HG02610 (cell line): ENCODE measurements around the gene TRAPPC3.

Source experiments
- ATAC-seq: cut with Tn5 transposase; IDR thresholded peaks from one replicate; pipeline ENCODE4 v1.9.1; 2021; ENCODE audit warnings: mild to moderate bottlenecking, moderate library complexity; ENCODE audit not compliant: unreplicated experiment

The TRAPPC3 gene

DNA sequence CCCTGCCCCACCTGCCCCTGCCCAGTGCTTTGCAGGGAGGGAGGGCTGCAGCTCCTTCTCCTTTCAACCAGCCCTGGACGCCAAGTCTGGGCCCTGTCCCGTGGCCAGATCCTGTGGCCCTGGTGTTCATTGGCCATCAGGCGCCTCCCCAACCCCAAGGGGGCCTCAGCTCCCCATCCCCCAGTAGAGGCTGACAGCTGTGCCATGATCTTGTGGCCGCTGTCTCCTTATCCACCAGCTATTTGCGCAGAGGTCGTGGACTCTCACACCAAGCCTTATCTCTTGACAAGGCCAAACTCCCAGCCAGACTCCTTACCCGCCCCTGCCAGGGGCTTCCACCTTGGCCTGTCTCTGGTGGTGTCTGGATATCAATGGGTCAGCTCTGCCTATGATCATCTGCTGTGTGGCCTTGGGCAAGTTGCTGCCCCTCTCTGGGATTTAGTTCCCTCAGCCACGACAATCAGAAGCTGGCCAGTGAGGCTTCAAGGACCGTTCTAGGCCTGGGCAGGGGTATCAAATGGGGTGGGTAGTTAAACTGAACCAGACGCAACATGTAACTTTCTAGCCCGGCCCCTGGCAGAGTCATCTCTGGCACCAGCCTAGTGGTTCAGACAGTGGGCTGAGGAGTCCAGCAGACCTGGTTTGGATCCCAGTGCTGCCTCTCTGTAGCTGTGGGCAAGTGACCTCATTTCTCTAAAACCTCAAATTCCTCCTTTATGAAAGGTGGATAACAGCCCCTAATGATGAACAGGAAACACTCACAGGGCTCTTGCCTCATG, 21.0 kb downstream of the TRAPPC3 start:
- no peak for ATAC-seq

DNA sequence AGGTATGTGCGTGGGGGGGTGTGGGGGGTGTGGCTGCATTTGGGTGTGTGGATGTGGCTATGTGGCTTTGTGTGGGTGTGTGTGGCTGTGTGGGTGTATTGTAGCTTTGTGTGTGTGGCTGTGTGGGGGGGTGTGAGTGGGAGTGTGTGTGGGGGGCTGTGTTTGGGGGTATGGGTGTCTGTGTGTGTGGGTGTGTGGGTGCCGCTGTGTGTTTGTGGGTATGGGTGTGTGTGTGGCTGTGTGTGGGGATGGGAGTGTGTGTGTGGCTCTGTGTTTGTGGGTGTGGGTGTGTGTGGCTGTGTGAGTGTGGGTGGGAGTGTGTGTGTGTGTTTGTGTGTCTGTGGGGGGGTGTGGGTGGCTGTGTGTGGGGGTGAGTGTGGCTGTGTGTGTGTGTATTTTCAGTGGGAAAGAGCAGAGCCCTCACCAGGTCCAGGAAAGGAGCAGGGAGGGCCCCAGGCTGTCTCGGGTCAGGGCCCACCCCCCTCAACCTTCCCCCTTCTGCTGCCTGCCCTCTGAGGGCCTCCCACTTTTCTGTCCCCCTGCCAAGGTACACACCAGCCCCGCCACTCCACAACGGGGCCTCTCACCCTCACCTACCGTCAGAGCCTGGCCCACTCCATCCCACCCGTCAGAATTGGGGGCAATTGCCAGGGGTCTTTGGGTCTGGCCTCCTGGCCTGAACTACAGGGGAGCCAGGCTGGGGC, 22.3 kb downstream of the TRAPPC3 start:
- ATAC-seq: no peak

DNA sequence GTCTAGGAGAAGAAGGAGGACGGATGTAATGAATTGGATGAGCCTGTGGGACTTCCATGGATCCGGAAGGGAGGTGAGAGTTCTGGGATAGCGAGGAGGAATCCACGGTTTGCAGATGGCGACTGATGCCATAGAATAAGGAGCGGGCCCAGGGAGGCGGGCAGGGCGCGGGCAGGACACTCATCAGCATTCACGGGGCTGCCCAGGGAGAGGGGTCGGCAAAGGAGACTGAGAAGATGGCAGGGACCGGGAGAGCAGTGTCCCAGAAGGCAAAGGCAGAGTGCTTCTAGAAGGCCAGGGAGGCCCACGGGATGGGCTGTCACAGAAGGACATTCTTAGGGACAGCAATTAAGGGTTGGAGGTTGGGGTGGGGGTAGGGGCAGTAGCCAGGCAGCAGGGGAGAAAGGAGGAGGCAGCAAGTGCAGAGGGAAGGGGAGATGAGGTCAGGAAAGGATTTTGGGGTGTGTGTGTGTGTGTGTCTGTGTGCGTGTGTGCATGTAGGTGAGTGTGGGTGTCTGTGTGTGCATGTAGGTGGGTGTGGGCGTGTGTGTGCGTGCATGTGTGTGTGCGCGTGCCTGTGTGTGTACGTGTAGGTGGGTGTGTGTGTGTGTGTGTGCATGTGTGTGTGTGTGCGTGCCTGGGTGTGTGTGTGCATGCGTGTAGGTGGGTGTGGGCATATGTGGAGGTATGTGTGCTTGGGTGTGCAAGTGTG, 23.1 kb downstream of the TRAPPC3 start:
- no peak for ATAC-seq

DNA sequence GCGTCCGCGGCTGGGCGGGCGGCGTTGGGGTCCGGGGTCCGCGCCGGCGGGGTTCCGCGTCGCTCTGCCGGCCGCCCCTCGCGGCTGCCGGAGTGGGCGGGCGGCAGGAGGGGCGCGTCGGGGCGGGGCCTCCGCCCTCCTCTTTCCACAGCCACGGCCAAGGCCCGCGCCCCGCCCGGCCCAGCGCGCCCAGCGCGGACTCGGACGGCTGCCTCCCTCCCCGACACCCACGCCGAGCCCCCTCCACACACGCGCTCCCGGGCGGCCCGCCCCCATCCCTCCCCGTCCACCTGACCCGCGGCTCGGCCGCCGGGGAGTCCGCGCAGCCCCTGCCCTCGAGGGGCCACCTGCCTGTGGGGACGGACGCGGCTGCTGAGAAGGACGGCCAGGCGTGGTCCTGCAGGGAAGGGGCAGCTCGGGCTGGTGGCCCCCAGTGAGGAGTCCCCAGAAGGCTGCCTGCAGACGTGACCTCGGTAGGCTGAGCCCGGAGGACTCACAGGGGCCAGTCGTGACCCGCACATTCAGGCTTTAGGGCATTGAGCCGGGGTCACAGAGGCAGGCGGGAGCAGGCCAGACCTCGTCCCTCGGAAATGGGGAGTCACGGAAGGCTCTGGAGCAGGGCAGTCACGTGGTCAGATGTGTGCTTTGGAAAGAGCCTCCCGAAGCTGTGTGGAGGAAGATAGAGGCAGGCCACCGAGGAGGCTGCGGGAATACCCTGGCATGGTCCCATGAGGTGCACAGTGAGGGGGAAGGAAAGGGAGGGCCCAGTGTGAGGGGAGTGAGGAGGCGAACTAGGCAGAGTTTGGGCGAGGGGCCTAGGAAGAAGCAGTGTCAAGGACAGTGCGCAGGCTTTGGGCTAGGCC, 23.9 kb downstream of the TRAPPC3 start, which contains the start of gene COL8A2:
COL8A2 (minus strand) TSS at position 94 of the 863 bp plus-strand sequence. CDS start 24,980 bp downstream, outside the sequence.
- ATAC-seq: no peak

DNA sequence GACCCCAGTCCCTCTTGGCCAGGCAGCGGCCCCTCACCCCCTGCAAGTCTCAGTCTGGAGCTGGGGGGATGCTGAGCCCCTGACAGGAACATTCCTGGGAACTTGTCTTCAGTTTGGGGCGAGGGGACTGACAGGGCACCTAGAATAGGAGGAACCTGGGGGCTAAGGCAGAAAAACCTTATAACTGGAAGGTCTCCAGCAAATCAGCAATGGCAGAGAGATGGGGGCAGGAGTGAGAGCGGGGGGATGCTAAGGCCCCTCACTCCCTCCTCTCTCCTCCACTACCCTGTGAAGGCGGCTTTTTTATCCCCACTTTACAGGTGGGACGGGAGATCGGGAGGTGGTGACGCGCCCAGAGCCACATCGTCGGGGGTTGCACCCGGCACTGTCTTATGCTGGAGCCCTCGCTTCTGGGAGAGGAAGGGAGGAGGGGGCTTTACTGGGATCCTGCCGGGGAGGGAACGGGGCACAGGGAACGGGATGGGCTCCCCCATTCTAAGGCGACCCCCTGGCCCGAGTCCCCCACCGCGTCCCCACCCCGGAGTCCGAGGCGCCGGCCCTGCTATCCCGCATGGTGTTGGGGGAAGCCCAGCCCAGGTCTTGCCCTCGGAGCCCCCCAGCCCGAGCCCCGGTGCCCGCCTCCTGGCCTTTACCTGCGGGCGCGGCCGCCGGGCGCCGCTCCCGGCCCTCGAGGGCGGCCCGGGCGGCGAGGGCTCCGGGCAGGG, 24.7 kb downstream of the TRAPPC3 start:
- ATAC-seq: no peak

DNA sequence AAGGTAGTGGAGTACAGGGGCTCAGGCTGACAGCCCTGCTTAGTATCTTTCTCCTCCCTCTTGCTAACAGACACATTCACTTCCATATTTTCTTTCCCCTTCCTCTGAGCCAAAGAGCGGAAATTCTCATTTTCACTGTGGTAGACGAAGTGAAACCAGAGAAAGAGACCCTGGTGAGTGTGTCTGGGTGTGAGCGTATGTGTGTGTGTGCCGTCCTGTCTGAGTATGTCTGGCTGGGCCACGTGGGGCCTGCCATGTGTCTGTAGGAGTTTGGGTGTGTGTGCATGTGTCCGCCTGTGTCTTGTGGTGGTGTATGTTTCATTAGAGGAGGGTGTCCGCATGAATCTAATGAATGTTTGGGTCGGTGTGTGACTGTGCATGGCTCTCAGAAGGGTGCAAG, 25.9 kb downstream of the TRAPPC3 start:
- ATAC-seq: no peak

DNA sequence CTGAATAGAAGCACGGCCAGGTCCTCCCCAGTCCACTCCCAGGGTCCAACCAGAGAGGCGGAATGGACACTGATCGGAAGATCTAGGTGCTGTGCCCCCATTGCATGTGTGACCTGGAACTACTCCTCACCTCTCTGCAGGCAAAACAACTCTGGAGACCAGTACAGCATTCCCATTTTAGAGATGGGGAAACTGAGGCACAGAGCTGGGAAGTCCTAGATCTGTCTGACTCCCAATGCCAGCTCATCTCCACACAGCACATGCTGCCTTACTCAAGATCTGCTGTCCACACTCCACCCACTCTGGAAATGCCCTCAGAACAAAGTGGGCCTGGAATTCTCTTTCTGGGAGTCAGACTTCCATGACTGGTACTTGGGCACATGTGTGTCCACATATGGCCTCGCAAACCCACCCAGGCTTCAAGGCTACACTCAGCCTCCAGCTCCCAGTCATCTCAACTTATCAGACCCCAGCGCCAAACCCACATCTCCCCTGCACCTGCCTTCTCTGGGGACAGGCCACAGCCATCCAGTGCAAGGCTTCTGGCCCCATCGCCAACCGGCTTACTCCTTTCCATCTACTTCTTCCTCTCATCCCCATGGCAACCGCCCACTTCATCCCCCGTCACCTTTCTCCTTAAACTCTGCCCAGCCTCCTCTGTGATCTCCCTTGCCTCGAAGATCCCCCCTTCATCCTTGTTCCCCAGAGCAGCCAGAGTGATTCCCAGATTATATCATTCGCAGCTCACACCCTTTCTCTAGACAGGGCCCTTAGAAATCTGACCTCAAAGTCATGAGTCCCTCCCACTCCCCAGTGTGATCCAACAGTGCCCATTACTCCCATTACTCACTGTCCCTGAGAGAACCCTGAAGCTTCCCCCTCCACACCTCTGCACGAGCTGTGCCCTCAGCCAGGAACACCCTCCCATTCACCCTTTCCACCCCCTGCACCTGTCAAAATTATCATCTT, 26.9 kb downstream of the TRAPPC3 start:
- ATAC-seq: no peak

DNA sequence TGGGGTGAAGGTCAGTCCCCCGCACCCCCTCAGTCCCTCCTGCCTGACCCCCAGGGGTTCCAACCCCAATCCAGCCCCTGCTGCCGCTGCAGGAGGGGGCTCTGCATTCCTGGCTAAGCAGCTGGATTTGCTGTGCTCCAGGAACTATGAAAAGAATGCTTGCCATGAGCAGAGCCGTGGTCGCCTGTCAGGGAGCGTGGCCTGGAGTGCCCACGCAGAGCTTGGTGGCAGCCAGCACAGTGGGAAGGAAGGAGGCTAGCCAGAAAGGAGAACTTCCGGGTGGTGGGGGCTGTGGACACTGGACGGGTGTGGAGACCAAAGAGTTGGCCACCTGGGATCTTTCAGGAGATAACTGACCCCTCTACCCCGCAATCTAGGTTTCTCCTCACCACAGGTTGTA, 29.8 kb downstream of the TRAPPC3 start:
- ATAC-seq: no peak

DNA sequence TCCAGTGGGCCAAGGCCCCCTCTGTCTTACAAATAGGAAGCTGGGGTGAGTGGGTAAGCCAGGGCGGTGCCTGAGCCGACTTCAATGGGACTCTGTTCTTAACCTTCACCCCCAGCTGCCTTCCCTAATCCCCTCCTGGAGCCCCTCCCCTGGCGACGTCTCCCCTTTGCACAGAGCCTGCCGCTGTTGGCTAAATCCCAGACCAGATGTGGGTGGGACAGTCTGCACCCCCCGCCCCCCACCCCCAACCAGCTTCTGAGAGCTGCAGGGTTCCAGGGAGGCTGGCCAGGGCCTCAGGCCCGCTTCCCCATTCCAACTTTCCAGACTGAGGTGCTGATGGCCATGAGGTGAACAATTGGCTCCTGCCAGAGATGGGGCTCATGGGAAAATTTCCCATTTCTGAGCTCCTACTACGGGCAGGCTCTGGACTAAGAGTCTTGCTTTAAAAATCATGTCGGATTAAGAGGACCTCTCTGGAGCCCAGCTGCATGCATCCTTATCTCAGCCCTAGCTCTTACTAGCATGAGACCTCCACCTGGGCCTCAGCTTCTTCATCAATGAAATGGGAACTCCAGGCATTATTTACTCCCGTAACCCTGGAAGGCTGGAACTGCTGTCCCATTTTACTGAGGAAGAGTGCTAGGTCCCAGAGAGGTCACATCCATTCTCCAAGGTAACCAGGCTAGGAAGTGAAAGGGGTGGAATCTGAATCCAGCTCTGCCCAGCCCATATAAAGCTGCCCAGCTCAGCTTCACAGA, 30.7 kb downstream of the TRAPPC3 start:
- ATAC-seq: no peak

DNA sequence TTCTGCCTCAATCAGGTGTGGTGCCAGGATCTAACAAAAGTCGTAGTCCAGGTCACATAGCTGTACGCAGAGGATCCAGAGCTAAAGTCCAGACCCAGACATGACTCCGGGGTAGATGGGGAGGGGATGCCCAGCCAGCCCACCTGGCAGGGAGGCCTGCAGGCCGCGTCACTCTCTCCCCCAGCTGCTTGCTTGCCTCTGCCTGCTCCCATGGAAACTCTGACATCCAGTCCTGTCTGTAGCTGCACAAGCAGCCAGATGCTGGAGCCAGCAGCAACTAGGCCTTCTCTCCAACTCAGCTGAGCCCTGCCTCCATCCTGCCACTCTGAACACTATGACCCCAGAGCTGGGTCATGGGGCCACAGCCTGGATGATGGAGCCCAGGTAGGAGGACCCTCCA, 32.4 kb downstream of the TRAPPC3 start:
- no peak for ATAC-seq

DNA sequence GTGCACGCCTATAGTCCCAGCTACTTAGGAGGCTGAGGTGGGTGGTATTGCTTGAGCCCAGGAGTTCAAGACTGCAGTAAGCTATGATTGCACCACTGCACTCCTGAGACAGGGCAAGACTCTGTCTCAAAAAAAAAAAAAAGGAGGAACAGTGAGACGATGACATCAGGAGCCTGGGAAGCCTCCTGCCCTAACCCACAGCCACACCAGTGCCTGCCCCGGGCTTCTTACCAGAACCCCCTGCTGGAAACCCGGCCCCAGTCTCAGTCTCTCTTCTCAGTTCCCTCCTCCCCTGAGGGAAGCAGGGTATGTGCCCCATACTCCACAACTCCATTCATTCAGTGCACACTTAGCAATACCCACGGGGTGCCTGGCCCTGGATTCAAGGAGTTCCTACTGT, 33.4 kb downstream of the TRAPPC3 start:
- ATAC-seq: no peak

DNA sequence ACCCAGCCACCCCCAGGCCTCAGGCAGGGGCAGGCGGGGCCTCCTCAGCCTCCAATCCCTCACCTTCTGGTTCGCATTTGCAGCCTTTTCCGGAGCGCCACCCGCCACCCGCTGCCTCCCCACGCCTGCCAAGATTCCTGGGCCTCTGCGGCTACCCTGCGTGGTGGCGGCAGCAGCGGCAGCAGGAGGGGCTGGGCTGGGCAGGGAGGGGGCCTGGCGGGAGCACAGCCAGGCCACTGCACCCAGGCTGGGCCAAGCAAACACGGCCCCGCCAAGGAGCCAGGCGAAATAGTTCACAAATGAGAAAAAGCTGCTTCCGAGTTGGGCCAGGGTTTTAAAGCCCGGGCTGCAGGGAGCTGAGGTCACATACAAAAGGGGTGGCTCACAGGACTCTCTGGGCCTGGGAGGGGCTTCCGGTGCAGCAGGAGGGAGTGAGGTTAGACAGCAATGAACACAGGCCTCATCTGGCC, 34.1 kb downstream of the TRAPPC3 start:
- ATAC-seq: no peak

DNA sequence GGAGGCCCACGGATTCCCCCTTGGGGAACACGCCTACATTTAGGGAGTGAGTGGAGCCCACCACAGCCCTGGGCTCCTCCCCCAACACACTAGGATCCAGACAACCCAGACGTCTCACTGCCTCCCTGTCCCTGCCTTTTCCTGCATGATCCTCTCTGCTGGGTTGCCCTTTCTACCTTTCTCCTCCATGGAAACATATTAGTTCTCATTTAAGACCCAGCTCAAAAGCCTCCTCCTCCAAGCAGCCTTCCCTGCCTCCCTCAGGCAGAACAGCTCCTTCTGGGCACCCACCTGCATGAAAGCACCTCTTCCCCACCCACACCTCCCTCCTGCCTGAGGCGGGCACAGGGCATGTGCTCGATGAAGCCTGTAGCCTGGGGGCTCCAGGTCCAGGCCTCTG, 34.9 kb downstream of the TRAPPC3 start:
- no peak for ATAC-seq

DNA sequence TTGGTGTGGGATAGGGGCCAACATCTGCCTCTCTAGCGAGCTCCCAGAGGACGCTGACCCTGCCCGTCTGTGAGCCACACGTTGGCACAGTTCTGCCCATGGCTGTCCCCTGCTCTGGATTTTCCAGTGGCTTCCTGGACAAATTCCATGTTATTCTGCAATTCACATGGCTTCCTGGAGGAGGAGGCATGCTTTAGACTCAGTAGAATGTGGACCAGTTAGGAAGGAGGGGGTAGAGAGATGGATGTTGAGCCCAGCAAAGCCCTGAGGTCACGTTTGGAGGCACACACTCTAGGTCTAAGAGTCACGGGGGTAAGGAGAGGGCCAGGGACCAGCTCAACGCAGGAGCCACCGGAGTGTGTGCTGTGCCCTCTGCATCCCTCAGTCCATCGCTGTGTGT, 36.5 kb downstream of the TRAPPC3 start:
- no peak for ATAC-seq

DNA sequence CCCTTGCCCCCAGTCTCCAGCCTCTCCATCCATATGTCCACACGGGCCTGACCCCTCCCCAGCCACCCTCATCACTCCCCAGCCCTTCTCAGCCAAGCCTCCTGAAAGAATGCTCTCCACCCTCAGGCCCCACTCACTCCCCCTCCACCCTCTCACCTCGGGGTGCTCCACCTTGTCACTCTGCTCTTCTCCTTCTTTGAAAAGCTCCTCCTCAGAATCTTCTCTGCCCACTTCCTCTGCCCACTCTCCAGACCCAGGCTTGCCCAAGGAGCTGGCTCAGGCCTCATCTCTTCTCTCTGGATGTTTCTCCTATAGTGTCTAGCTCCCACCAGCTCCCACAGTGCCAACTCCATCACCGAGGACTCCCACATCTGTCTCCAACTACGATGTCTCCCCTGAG, 38.1 kb downstream of the TRAPPC3 start:
- ATAC-seq: no peak

DNA sequence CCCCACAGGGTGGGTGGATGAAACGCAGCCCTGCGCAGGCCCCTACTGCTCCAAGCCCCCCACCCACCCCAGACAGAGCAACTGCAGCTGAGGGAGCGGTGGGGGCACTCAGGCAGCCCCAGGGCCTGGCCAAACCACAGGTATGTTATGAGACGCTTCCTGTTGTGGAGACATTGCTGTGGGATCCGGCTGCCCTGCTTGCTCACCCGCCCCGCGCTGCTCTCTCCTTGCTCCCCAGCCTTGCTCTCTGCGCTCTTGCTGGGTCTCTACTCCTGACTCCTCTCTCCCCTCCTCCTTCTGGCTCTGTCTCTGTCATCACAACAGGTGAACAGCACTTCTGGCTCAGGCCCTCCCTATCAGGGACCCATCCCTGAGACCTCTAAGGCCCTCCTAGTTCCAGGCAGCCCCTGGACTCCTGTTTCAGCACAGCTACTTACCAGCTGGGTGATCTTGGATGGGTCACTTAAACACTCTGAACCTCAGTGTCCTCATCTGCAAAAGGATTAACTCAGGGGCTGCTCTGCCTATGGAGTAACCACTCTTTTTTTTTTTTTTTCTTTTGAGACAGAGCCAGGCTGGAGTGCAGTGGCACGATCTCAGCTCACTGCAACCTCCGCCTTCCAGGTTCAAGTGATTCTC, 40.1 kb downstream of the TRAPPC3 start:
- ATAC-seq: no peak

DNA sequence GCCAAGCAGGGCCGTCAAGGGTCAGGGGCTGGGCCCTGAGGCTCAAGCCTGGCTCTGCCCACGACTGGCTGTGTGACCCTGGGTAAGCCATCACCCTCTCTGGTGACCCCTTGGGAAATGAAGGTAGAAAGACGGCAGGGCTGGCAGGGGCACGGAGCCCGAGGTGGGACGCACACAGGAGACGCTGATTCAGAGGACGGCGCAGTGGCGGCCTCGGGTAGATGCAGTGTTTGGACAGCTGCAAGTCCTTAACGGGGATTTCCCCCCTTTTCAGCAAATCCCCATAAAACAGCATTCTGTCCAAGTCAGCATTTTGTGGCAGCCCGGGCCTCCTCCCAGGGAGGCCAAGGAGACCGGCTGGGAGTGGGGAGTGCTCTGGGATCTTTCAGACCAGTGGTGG, 41.0 kb downstream of the TRAPPC3 start:
- no peak for ATAC-seq

DNA sequence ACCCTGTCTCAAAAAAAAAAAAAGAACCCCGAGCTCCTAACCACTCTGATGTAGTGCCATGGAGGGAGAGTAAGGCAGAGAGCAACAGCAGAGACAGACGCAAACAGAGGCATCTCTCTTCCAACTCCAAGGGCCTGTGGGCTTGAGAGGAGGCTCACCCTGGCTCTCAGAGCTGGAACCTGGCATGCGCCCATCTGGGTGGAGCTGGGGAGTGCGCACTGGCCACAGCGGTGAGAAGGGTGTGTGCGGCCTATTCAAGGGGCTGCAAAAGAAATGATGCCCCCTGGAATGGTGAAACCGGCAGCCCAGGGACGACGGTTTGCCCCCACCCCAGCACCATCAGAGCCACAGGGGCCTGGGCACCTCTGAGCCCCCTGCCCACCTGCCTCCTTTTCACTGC, 41.9 kb downstream of the TRAPPC3 start:
- ATAC-seq: no peak
